HG03280 (cell line): ENCODE data around the gene JARID2.

ENCODE experiments used
- ATAC-seq: cut with Tn5 transposase; IDR thresholded peaks from one replicate; pipeline ENCODE4 v1.9.1; 2021; ENCODE audit warnings: mild to moderate bottlenecking, moderate library complexity; ENCODE audit not compliant: unreplicated experiment

The JARID2 gene

DNA sequence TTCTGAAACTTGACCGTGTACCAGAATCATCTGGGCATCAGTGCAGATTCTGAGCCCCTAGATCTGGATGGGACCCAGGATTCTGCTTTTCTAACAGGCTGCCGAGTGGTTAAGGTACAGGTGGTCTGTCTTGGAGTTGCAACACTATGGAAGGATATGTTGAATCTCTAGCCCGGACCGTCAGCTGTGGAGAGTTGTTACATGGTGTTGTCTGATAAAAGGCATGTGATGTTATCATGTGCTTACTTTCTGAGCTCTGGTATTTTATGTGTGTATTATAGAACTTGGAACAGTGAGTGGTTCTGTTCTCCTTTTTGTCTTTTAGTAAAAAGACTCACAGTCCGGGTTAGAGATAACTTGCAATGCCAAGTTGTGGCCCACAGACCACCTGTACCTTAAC lies 123.0 kb downstream of the JARID2 start:
- ATAC-seq, result no peak

DNA sequence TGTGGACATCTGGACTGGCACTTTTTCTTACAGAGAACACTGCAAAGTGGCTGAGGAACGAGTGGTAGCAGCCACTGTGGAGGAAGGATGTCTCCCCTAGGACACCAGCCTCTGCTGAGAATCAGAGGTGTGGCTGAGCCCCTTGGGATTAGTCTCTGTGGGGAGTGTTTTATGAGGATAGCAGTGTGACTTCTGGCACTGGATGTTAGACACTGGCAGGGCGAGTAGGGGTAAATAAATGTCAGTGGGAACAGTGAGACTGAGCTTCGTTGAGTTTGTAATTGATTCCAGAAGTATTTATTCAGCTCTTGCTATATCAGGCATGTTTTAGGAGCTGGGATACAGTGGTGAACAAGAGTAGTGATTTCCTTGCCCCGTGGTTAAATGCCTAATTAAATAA lies 124.0 kb downstream of the JARID2 start:
- no peak for ATAC-seq

- no peak for ATAC-seq
These were observed 125.1 kb downstream of the JARID2 start for GRCh38 chr6:15370733-15371671.

DNA sequence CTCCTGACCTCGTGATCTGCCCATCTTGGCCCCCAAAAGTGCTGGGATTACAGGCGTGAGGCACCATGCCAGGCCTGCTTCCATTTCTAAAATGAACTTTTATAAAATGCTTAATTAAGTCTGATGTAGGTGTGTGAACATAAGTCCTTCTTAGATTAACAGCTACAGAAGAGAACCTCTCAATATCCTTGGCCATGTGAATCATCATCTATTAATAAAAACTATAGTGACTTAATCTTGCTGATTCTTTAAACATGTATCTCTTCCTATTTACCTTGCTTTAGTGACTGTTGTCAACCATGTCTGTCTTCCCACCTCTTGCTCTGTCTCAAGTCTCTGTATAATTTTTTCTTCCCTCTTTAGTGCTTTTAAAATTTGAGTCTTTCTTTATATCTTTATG lies 127.1 kb downstream of the JARID2 start:
- no peak for ATAC-seq

DNA sequence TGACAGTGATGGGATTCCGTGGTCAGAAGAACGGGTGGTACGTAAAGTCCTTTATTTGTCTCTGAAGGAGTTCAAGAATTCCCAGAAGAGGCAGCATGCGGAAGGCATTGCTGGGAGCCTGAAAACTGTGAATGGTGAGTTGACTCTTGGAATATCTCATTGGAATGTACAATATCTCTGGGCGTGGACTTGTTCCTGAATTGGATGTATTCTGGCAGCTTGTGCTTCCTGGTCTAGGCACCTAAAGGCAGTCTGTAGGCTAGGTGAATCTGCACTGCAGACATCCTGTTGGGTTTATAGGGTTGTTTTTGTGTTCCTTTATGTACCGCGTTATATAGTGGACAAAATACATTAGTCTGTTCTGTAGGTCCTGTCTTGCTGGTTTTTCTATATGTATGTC lies 128.2 kb downstream of the JARID2 start:
- ATAC-seq, result no peak

DNA sequence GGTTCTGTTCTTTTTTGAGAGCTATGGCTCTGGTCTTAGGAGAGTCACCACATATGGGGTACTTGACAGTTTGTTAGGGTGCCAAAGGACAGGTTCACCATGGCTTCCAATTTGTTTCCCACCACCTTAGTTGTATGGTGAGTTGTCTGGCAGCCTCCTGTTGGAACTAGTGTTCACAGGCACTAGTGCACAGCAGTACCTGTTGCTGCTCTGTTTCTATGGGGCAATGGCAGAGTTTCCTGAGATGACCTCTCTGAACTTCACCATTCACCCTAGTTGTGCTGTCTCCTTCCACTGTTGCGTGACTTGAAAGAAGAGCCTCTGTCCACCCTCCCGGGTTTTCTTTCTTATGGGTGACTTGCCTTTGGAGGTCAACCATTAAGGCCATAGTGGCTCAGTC lies 129.1 kb downstream of the JARID2 start:
- no peak for ATAC-seq

GRCh38 chr6:15375638-15376290 lies 129.9 kb downstream of the JARID2 start:
- no peak for ATAC-seq

DNA sequence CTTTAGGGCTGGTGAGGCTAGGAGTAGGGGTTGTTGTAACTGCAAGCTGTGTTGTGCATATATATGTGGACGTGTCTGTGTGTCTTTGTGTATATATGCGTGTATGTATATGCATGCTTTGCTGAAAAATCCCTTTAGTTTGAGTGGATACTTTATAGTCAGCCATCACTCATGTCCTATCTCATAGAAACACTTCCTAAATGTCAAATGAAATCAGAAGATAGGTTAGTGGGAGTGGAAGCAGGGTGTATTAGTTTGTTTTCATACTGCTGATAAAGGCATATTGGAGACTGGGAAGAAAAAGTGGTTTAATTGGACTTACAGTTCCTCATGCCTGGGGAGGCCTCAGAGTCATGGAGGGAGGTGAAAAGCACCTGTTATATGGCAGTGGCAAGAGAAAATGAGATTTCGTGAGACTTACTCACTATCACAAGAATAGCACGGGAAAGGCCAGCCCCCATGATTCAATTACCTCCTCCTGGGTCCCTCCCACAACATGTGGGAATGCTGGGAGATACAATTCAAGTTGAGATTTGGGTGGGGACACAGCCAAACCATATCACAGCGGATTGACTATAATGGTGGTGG lies 131.1 kb downstream of the JARID2 start:
- ATAC-seq, result no peak

GRCh38 chr6:15378272-15378671 lies 132.4 kb downstream of the JARID2 start:
- no peak for ATAC-seq

DNA sequence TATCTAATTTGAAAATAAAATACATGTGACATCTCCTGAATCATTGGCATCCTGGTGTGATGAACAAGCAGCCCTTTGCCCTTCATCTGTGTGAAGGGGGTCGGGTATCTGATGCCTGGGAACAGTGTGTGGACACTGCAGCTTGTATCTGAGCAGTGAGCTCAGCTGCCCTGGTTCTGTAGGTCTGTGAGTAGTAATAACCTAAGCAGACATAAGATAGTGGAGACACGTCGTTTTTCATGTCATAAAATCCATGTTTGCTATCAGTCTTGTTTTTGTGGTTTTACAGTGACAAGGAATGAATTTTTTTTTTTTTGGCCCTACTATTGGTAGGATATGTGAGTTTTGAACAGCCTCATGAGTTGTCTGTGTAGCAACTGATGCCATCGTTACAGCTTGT lies 133.0 kb downstream of the JARID2 start:
- no peak for ATAC-seq

DNA sequence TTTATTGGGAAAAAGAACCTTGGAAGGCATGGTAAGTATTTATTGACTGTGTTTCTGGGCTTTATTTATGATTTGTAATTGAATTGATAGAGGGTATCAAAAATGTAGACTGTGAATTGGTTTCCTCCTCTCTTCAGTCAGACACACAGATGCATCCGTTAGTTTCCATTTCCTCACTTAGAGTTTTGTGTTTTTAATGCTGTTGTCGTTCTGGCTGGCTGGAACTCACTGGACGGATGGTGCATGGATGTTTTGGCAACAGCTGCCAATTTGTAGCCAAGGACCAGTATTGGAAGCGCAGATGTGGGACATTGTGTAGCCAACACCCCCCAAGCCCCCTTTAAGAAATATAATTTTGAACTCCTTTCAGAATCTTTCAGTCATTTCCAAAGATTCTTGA lies 134.5 kb downstream of the JARID2 start:
- ATAC-seq, result no peak

DNA sequence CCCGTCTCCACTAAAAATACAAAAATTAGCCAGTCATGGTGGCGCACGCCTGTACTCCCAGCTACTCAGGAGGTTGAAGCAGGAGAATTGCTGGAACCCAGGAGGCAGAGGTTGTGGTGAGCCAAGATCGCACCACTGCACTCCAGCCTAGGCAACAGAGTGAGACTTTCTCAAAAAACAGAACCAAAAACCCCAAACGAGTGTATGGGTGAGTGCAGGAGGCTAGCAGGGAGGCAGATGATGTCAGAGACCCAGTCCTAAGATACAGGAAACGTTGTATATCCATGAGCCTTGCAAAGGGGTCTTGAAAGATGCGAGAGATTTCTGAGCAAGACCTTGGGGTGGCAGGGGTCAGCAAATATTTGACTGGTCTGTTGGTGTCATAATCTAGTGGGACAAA lies 136.2 kb downstream of the JARID2 start:
- no peak for ATAC-seq

DNA sequence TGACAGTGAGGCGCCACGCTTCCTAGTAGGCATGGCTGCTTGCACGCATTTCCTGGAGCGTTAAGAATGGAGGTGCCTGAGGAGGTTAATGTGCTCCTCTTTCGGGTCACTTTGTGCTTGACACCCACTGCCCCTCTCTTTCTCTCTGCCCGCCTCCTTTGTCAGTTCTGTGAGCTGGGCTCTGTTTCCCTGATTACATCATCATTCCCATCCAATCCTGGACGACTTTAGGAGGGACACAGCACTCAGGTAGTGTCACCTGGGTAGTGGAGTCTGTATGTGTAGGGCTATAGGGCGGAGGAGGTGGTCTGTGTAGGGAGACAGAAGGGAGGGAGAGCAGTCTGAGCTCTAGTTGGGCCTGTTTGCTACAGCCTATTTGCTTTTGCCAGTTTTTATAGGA lies 136.8 kb downstream of the JARID2 start:
- no peak for ATAC-seq

GRCh38 chr6:15384901-15385300 lies 139.0 kb downstream of the JARID2 start:
- no peak for ATAC-seq

- no peak for ATAC-seq
These were observed 139.7 kb downstream of the JARID2 start for GRCh38 chr6:15385521-15385920.

- no peak for ATAC-seq
These were observed 140.4 kb downstream of the JARID2 start for GRCh38 chr6:15386110-15386755.

GRCh38 chr6:15386756-15387112 lies 140.9 kb downstream of the JARID2 start:
- no peak for ATAC-seq

DNA sequence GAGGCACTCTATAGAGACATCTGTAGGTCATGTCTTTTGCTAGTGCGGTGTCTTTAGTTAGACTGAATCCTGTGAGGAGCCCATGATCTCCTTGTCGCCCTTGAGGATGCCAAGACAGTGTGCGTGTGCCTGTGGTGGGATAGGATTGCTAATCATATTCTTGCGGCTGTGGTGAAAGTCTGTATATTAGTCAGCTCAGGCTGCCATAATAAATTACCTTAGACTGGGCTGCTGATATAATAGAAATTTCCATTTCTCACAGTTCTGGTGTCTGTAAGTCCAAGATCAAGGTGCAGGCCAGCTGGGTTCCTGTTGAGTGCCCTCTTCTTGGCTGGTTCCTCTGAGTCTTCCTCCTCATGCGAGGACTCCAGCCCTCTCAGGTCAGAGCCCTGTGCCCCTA lies 141.2 kb downstream of the JARID2 start:
- ATAC-seq, result no peak

- ATAC-seq, result no peak
These were observed 143.4 kb downstream of the JARID2 start for GRCh38 chr6:15389084-15389764.

- ATAC-seq, result peak; percentile 53
These were observed 144.2 kb downstream of the JARID2 start for GRCh38 chr6:15389765-15390723.
